ENCODE data around the gene SNED1.

Gene SNED1

DNA sequence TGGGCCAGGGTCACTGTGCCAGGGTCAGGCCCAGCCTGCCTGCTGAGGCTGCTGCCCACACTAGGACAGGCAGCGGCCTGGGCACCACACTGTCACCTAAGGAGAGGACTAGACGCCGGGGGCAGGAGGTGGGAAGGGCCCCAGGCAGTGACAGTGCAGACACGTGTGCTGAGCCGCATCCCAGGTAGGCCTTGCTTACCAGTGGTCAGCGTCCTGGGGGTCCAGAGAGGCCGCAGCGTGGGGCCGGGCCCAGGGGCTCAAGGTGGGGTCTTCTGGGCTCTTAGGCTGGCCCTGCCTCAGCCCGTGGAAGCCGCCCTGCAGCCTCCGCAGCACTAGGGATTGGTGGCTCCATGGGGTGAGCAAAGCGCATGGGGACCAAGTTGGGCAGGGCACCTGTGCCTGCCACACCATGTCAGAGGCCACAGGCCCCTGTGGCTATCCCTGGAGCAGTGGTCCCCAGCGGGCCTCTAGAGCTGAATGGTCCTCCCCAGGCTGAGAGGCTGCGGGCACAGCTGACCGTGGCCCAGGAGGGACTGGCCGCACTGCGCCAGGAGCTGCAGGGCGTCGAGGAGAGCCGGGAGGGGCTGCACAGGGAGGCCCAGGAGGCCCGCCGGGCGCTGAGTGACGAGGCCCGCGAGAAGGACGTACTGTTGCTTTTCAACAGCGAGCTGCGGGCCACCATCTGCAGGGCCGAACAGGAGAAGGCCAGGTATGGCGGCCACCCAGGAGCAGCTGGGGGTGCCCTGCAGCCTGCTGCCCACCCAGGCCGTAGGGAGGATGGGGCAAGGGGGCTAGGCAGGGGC is 35.2 kb upstream of the SNED1 start:
- Histone ChIP-seq H3K79me1 (ENCODE audit: low read length) (no peaks in the 10 kb centered on the region), H2AK5ac (ENCODE audit: low read length) (no peak overlapping the region), H3K27ac (ENCODE audit: low read depth, low read length) (no peak overlapping the region), H3K9ac (ENCODE audit: low read length) (no peak overlapping the region), H3K18ac (ENCODE audit: low read length) (no peak overlapping the region), H3K56ac (ENCODE audit: low read length) (no peak overlapping the region), H3K79me2 (ENCODE audit: control insufficient read depth, insufficient read depth, low read length) (no peaks in the 10 kb centered on the region), H4K5ac (ENCODE audit: low read length) (no peak overlapping the region), H2BK5ac (ENCODE audit: low read length) (no peak overlapping the region), H3K36me3 (ENCODE audit: control insufficient read depth, insufficient read depth, low read length) (no peaks in the 10 kb centered on the region), H3K27me3 (ENCODE audit: insufficient read depth, low read length, poor library complexity) (no peaks in the 10 kb centered on the region), H3K4me2 (ENCODE audit: low read length) (no peak overlapping the region), H3K4me1 (ENCODE audit: control insufficient read depth, low read depth, low read length) (no peaks in the 10 kb centered on the region), H2BK120ac (ENCODE audit: low read depth, low read length) (no peak overlapping the region), H4K8ac (ENCODE audit: low read depth, low read length) (no peak overlapping the region), H2BK15ac (replicated peaks; ENCODE audit: low read depth) (no peak overlapping the region), H3K4ac (ENCODE audit: low read depth, low read length) (no peak overlapping the region), H3K23ac (ENCODE audit: low read length) (no peak overlapping the region), H3K4me3 (ENCODE audit: low read length) (no peak overlapping the region)
- no peak for DNase-seq
- no CpG with 5 or more reads among the region's 33 CpGs for WGBS (ENCODE audit: extremely low coverage, insufficient coverage, low lambda C conversion rate)

- Histone ChIP-seq H3K56ac (ENCODE audit: low read length) (no peak overlapping the region), H3K4ac (ENCODE audit: low read depth, low read length) (no peak overlapping the region), H3K18ac (ENCODE audit: low read length) (no peak overlapping the region), H3K4me2 (ENCODE audit: low read length) (no peak overlapping the region), H2BK120ac (ENCODE audit: low read depth, low read length) (no peak overlapping the region), H4K8ac (ENCODE audit: low read depth, low read length) (no peak overlapping the region), H3K4me3 (ENCODE audit: low read length) (no peak overlapping the region), H3K4me1 (ENCODE audit: control insufficient read depth, low read depth, low read length) (no peaks in the 10 kb centered on the region), H3K23ac (ENCODE audit: low read length) (no peak overlapping the region), H4K5ac (ENCODE audit: low read length) (no peak overlapping the region), H2BK5ac (ENCODE audit: low read length) (no peak overlapping the region), H3K36me3 (ENCODE audit: control insufficient read depth, insufficient read depth, low read length) (no peaks in the 10 kb centered on the region), H3K27me3 (ENCODE audit: insufficient read depth, low read length, poor library complexity) (no peaks in the 10 kb centered on the region), H3K79me2 (ENCODE audit: control insufficient read depth, insufficient read depth, low read length) (no peaks in the 10 kb centered on the region), H2BK15ac (replicated peaks; ENCODE audit: low read depth) (no peak overlapping the region), H3K27ac (ENCODE audit: low read depth, low read length) (no peak overlapping the region), H3K9ac (ENCODE audit: low read length) (no peak overlapping the region), H3K79me1 (ENCODE audit: low read length) (no peaks in the 10 kb centered on the region), H2AK5ac (ENCODE audit: low read length) (no peak overlapping the region)
- no peak for DNase-seq
- WGBS (ENCODE audit: extremely low coverage, insufficient coverage, low lambda C conversion rate), result no CpG with 5 or more reads among the region's 20 CpGs
Observed at GRCh38 chr2:240963868-240964703, 34.3 kb upstream of the SNED1 start.

GRCh38 chr2:240964704-240965295 is 33.6 kb upstream of the SNED1 start:
- no peaks in the 10 kb centered on the region for H3K27me3 ChIP-seq (ENCODE audit: insufficient read depth, low read length, poor library complexity)
- H3K79me2 ChIP-seq (ENCODE audit: control insufficient read depth, insufficient read depth, low read length), result no peaks in the 10 kb centered on the region
- H3K4me2 ChIP-seq (ENCODE audit: low read length), result no peak overlapping the region
- H2BK15ac ChIP-seq (replicated peaks; ENCODE audit: low read depth), result no peak overlapping the region
- H3K4me1 ChIP-seq (ENCODE audit: control insufficient read depth, low read depth, low read length), result no peaks in the 10 kb centered on the region
- no peak overlapping the region for H3K18ac ChIP-seq (ENCODE audit: low read length)
- H3K4ac ChIP-seq (ENCODE audit: low read depth, low read length), result no peak overlapping the region
- DNase-seq, result no peak
- H3K27ac ChIP-seq (ENCODE audit: low read depth, low read length), result no peak overlapping the region
- no peak overlapping the region for H2AK5ac ChIP-seq (ENCODE audit: low read length)
- no peak overlapping the region for H3K23ac ChIP-seq (ENCODE audit: low read length)
- no peak overlapping the region for H2BK5ac ChIP-seq (ENCODE audit: low read length)
- H3K36me3 ChIP-seq (ENCODE audit: control insufficient read depth, insufficient read depth, low read length), result no peaks in the 10 kb centered on the region
- H4K5ac ChIP-seq (ENCODE audit: low read length), result no peak overlapping the region
- WGBS (ENCODE audit: extremely low coverage, insufficient coverage, low lambda C conversion rate), result no CpG with 5 or more reads among the region's 15 CpGs
- no peak overlapping the region for H3K9ac ChIP-seq (ENCODE audit: low read length)
- H3K56ac ChIP-seq (ENCODE audit: low read length), result no peak overlapping the region
- no peaks in the 10 kb centered on the region for H3K79me1 ChIP-seq (ENCODE audit: low read length)
- no peak overlapping the region for H4K8ac ChIP-seq (ENCODE audit: low read depth, low read length)
- H2BK120ac ChIP-seq (ENCODE audit: low read depth, low read length), result no peak overlapping the region
- no peak overlapping the region for H3K4me3 ChIP-seq (ENCODE audit: low read length)

DNA sequence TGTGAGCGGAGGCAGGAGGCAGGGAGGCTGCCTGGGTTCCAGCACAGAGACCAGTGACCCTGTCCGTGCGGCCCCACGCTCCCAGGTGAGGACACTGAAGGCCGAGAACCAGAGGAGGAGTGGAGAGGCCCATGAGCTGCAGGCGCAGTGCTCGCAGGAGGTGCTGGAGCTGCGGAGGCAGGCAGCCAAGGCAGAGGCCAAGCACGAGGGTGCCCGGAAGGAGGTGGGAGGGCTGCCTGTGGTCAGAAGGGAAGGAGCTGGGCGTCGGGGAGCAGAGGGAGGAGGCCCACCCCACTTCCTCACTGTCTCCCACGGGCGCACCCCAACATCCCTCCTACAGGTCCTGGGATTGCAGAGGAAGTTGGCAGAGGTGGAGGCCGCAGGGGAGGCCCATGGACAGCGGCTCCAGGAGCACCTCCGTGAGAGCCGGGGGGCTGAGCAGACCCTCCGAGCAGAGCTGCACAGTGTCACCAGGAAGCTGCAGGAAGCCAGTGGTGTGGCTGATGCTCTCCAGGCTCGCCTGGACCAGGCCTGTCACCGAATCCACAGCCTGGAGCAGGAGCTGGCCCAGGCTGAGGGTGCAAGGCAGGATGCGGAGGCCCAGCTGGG is 33.0 kb upstream of the SNED1 start:
- no peaks in the 10 kb centered on the region for H3K4me1 ChIP-seq (ENCODE audit: control insufficient read depth, low read depth, low read length)
- no peak for DNase-seq
- H3K4ac ChIP-seq (ENCODE audit: low read depth, low read length), result no peak overlapping the region
- no peak overlapping the region for H3K18ac ChIP-seq (ENCODE audit: low read length)
- H4K5ac ChIP-seq (ENCODE audit: low read length), result no peak overlapping the region
- H3K9ac ChIP-seq (ENCODE audit: low read length), result no peak overlapping the region
- no peak overlapping the region for H2BK15ac ChIP-seq (replicated peaks; ENCODE audit: low read depth)
- no peak overlapping the region for H3K27ac ChIP-seq (ENCODE audit: low read depth, low read length)
- H2AK5ac ChIP-seq (ENCODE audit: low read length), result no peak overlapping the region
- no peak overlapping the region for H3K4me2 ChIP-seq (ENCODE audit: low read length)
- H3K23ac ChIP-seq (ENCODE audit: low read length), result no peak overlapping the region
- no peaks in the 10 kb centered on the region for H3K27me3 ChIP-seq (ENCODE audit: insufficient read depth, low read length, poor library complexity)
- no peaks in the 10 kb centered on the region for H3K79me2 ChIP-seq (ENCODE audit: control insufficient read depth, insufficient read depth, low read length)
- H2BK5ac ChIP-seq (ENCODE audit: low read length), result no peak overlapping the region
- no CpG with 5 or more reads among the region's 22 CpGs for WGBS (ENCODE audit: extremely low coverage, insufficient coverage, low lambda C conversion rate)
- H3K56ac ChIP-seq (ENCODE audit: low read length), result no peak overlapping the region
- H4K8ac ChIP-seq (ENCODE audit: low read depth, low read length), result no peak overlapping the region
- H2BK120ac ChIP-seq (ENCODE audit: low read depth, low read length), result no peak overlapping the region
- no peak overlapping the region for H3K4me3 ChIP-seq (ENCODE audit: low read length)
- H3K36me3 ChIP-seq (ENCODE audit: control insufficient read depth, insufficient read depth, low read length), result no peaks in the 10 kb centered on the region
- H3K79me1 ChIP-seq (ENCODE audit: low read length), result no peaks in the 10 kb centered on the region

DNA sequence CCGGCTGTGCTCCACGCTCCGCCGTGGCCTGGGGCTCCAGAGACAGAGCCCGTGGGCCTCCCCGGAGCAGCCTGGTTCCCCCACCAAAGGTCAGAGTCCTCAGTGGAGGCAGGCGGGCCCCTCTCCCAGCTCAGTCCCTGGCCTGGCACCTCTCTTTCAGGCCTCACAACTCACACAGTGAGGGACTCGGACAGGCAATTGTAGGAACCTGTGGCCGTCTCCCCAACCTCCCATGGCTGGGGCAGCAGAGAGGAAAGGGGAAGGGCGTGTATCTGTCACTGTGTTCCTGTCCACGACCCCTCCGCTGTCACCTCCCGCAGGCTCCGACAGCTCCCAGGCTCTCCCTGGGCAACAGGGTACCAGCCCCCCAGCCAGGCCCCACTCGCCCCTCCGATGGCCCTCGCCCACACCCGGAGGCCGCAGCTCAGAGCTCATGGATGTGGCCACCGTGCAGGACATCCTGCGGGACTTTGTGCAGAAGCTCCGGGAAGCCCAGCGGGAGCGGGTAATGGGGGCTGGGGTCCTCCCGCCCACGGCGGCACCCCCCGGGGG is 32.4 kb upstream of the SNED1 start:
- H3K36me3 ChIP-seq (ENCODE audit: control insufficient read depth, insufficient read depth, low read length), result no peaks in the 10 kb centered on the region
- WGBS (ENCODE audit: extremely low coverage, insufficient coverage, low lambda C conversion rate), result no CpG with 5 or more reads among the region's 28 CpGs
- H2BK15ac ChIP-seq (replicated peaks; ENCODE audit: low read depth), result no peak overlapping the region
- no peak overlapping the region for H3K56ac ChIP-seq (ENCODE audit: low read length)
- no peaks in the 10 kb centered on the region for H3K79me2 ChIP-seq (ENCODE audit: control insufficient read depth, insufficient read depth, low read length)
- H3K23ac ChIP-seq (ENCODE audit: low read length), result no peak overlapping the region
- no peaks in the 10 kb centered on the region for H3K4me1 ChIP-seq (ENCODE audit: control insufficient read depth, low read depth, low read length)
- no peak overlapping the region for H2BK5ac ChIP-seq (ENCODE audit: low read length)
- H3K9ac ChIP-seq (ENCODE audit: low read length), result no peak overlapping the region
- H2AK5ac ChIP-seq (ENCODE audit: low read length), result no peak overlapping the region
- no peak overlapping the region for H4K5ac ChIP-seq (ENCODE audit: low read length)
- H3K18ac ChIP-seq (ENCODE audit: low read length), result no peak overlapping the region
- no peak overlapping the region for H3K27ac ChIP-seq (ENCODE audit: low read depth, low read length)
- DNase-seq, result no peak
- H3K4me3 ChIP-seq (ENCODE audit: low read length), result no peak overlapping the region
- H3K27me3 ChIP-seq (ENCODE audit: insufficient read depth, low read length, poor library complexity), result no peaks in the 10 kb centered on the region
- no peak overlapping the region for H3K4ac ChIP-seq (ENCODE audit: low read depth, low read length)
- no peak overlapping the region for H3K4me2 ChIP-seq (ENCODE audit: low read length)
- H3K79me1 ChIP-seq (ENCODE audit: low read length), result no peaks in the 10 kb centered on the region
- no peak overlapping the region for H2BK120ac ChIP-seq (ENCODE audit: low read depth, low read length)
- no peak overlapping the region for H4K8ac ChIP-seq (ENCODE audit: low read depth, low read length)
